Measurements from ENCODE around the gene SLC27A4. TPM values are rescaled to one million over a fixed set of nuclear protein-coding genes. Genes with fewer than 3 reads are reported as not detected.

SLC27A4 gene
- total RNA-seq, 1 experiment from 2014 or later: 17.0 TPM

DNA sequence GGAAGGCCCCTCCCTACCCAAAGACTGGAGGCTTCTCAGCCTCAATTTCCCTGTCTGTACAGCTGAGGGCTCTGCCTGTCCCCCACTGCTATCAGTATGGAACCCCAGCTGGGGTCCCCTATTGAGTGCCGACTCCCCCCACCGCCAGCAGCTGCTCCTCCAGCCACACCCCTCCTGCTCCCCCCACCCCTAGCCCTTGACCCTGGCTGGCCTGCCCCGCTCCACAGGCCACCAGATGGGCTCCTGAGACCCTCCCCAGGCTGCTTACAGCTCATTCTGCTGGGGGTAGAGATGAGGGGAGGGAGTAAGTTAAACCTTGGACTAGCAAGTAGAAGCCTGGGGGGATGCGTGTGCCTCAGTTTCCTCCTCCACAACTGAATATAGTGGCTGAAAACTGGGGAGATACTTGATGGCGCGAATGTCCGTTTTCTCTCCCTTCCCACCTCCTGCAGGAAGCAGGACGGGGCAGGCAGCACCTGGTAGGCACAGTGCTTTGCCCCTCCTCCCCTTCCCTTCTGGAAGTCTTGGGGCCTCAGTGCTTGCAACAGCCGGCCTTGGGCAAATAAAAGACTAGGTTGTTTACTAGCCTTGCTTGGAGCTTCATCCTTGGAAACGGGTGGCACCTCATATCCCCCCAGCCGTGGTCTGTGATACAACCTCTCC, 50.0 kb downstream of the SLC27A4 start:
- no peak overlapping the region for H3K18ac ChIP-seq (ENCODE audit: insufficient read length, low read depth, low read length)
- H3K9me3 ChIP-seq (ENCODE audit: control insufficient read depth, low read depth, low read length): no peaks in the 10 kb centered on the region
- peaks cover 59% of the 10 kb centered on the region for H3K27me3 ChIP-seq (ENCODE audit: insufficient read depth, low read length)
- no peak for DNase-seq
- peaks cover 1% of the 10 kb centered on the region; the same call in 1 of the 2 replicates for H3K4me1 ChIP-seq (ENCODE audit: insufficient read depth, low read length)
- H2BK20ac ChIP-seq (ENCODE audit: low read depth, low read length, poor library complexity, severe bottlenecking): no peak overlapping the region
- H2BK5ac ChIP-seq (ENCODE audit: insufficient read length, low read length): no peak overlapping the region
- H3T11ph ChIP-seq (ENCODE audit: low read length): no peak overlapping the region
- TF ChIP-seq, protein P1, sequence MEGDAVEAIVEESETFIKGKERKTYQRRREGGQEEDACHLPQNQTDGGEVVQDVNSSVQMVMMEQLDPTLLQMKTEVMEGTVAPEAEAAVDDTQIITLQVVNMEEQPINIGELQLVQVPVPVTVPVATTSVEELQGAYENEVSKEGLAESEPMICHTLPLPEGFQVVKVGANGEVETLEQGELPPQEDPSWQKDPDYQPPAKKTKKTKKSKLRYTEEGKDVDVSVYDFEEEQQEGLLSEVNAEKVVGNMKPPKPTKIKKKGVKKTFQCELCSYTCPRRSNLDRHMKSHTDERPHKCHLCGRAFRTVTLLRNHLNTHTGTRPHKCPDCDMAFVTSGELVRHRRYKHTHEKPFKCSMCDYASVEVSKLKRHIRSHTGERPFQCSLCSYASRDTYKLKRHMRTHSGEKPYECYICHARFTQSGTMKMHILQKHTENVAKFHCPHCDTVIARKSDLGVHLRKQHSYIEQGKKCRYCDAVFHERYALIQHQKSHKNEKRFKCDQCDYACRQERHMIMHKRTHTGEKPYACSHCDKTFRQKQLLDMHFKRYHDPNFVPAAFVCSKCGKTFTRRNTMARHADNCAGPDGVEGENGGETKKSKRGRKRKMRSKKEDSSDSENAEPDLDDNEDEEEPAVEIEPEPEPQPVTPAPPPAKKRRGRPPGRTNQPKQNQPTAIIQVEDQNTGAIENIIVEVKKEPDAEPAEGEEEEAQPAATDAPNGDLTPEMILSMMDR (conservative IDR thresholded peaks at IDR 0.05): no peak
- Mint-ChIP-seq H3K27me3 (ENCODE audit: low read depth) (peaks cover 97% of the 10 kb centered on the region), H3K4me1 (peaks cover 24 to 55% of the 10 kb centered on the region in 2 experiments), H3K4me3 (peak overlapping the region in 1 of 2 experiments; percentile 14; a peak in 1 of 5 replicates), H3K36me3 (ENCODE audit: insufficient read depth in 1 of 3, low read depth in 3 of 3) (peaks cover 16 to 35% (median 18%) of the 10 kb centered on the region in 3 experiments), H3K27ac (no peak overlapping the region), H3K9me3 (peaks cover 0 to 3% of the 10 kb centered on the region in 2 experiments; a peak in 1 of 5 replicates)
- no peak overlapping the region for H4K91ac ChIP-seq (ENCODE audit: insufficient read length, low read depth, low read length)
- H3K23me2 ChIP-seq (ENCODE audit: insufficient read length, low read depth, low read length, poor library complexity, severe bottlenecking): peaks cover 6% of the 10 kb centered on the region
- H3K79me2 ChIP-seq (ENCODE audit: insufficient read depth, low read length): no peaks in the 10 kb centered on the region
- H2BK120ac ChIP-seq (ENCODE audit: low read depth, low read length, poor library complexity, severe bottlenecking): no peak overlapping the region
- no peaks in the 10 kb centered on the region for H4K20me1 ChIP-seq (ENCODE audit: control insufficient read depth, insufficient read depth, insufficient read length)
- H4K8ac ChIP-seq (replicated peaks; ENCODE audit: insufficient read length, low read depth, low read length): no peak overlapping the region
- H2BK12ac ChIP-seq (ENCODE audit: insufficient read length, low read depth, low read length): no peak overlapping the region
- H3K23ac ChIP-seq (ENCODE audit: insufficient read length, low read depth, low read length): no peak overlapping the region
- no peak overlapping the region for H3K56ac ChIP-seq (ENCODE audit: insufficient read length, low read depth, low read length)
- H3K27ac ChIP-seq (ENCODE audit: insufficient read length, low read depth, low read length): no peak overlapping the region
- H2AK5ac ChIP-seq (ENCODE audit: insufficient read length, low read length): no peak overlapping the region
- no peak overlapping the region for H2BK15ac ChIP-seq (ENCODE audit: low read depth, low read length)
- no peaks in the 10 kb centered on the region for H3K79me1 ChIP-seq (ENCODE audit: insufficient read depth, low read depth, low read length, poor library complexity, severe bottlenecking)
- no peak overlapping the region for H3K9ac ChIP-seq (ENCODE audit: extremely low read depth, insufficient read length, low read length)
- H4K5ac ChIP-seq (ENCODE audit: insufficient read length, low read depth, low read length): no peak overlapping the region
- no peak overlapping the region for H3K14ac ChIP-seq (ENCODE audit: insufficient read depth, low read length)
- no peak overlapping the region for H3K4ac ChIP-seq (ENCODE audit: low read depth, low read length)
- WGBS (ENCODE audit: extremely low coverage, insufficient read length, low lambda C conversion rate): no CpG with 5 or more reads among the region's 11 CpGs
- H3K4me2 ChIP-seq (ENCODE audit: insufficient read depth, insufficient read length, low read length): no peak overlapping the region
- no peak overlapping the region for H2AFZ ChIP-seq (ENCODE audit: low read length)

Measured in H9 (cell line).